Anterior cingulate cortex (tissue), 58 donors: ENCODE data around the gene SLC7A11.
"Not testable (repeated sequence)": the region's sequence is repeated elsewhere in the genome, so short reads cannot be mapped to it uniquely, and the experiment has no call there.

Experiments used
- DNase-seq, 58 donors: peaks; one replicate each; lab custom pipeline; 2025; lab: John Stamatoyannopoulos, UW

The SLC7A11 gene

GRCh38 chr4:138217567-138217966 is 24.6 kb downstream of the SLC7A11 start:
- DNase-seq: peak in 38 of 58 donors; percentile 7 to 83 (median 46)

GRCh38 chr4:138216272-138216867 is 25.8 kb downstream of the SLC7A11 start:
- peak in 1 of 58 donors; percentile 4 for DNase-seq

GRCh38 chr4:138210576-138210975 is 31.6 kb downstream of the SLC7A11 start:
- DNase-seq: not testable (repeated sequence)

- no peak for DNase-seq
These were observed 33.1 kb downstream of the SLC7A11 start for GRCh38 chr4:138209094-138209493.

GRCh38 chr4:138205531-138206233 is 36.5 kb downstream of the SLC7A11 start:
- no peak for DNase-seq

- DNase-seq: no peak
These were observed 37.6 kb downstream of the SLC7A11 start for GRCh38 chr4:138204507-138204906.

GRCh38 chr4:138202686-138203085 is 39.5 kb downstream of the SLC7A11 start:
- DNase-seq: no peak

GRCh38 chr4:138200236-138200590 is 41.9 kb downstream of the SLC7A11 start:
- DNase-seq: no peak

- DNase-seq: peak in 2 of 58 donors; percentile 12 to 45
These were observed 42.4 kb downstream of the SLC7A11 start for GRCh38 chr4:138199568-138200235.

- DNase-seq: no peak
These were observed 46.0 kb downstream of the SLC7A11 start for GRCh38 chr4:138196153-138196552.

GRCh38 chr4:138193963-138194362 is 48.2 kb downstream of the SLC7A11 start:
- no peak for DNase-seq

- DNase-seq: no peak
These were observed 50.0 kb downstream of the SLC7A11 start for GRCh38 chr4:138192113-138192512.

GRCh38 chr4:138190452-138190858 is 51.7 kb downstream of the SLC7A11 start:
- no peak for DNase-seq

GRCh38 chr4:138189206-138189605 is 52.9 kb downstream of the SLC7A11 start:
- no peak for DNase-seq

GRCh38 chr4:138188406-138189084 is 53.6 kb downstream of the SLC7A11 start:
- DNase-seq: no peak

- no peak for DNase-seq
These were observed 56.1 kb downstream of the SLC7A11 start for GRCh38 chr4:138185859-138186645.

- DNase-seq: no peak
These were observed 57.3 kb downstream of the SLC7A11 start for GRCh38 chr4:138184886-138185285.

- DNase-seq: peak in 3 of 58 donors; percentile 2 to 53 (median 15)
These were observed 59.2 kb downstream of the SLC7A11 start for GRCh38 chr4:138182838-138183426.

- peak in 10 of 58 donors; percentile 7 to 44 (median 18) for DNase-seq
These were observed 60.9 kb downstream of the SLC7A11 start for GRCh38 chr4:138181287-138181686.

- DNase-seq: no peak
These were observed 63.6 kb downstream of the SLC7A11 start for GRCh38 chr4:138178566-138178965.
